Ramos (cell line): ENCODE results near the gene CPLX1.

ENCODE experiments used
- in situ Hi-C: fragments of 300-500 bp; cut with MboI; formaldehyde crosslinking; loops from one replicate; pipeline ENCODE4 v1.14.3; 2022; ENCODE audit warnings: low sequenced_read_pairs; ENCODE audit not compliant: unreplicated experiment

Gene CPLX1

DNA sequence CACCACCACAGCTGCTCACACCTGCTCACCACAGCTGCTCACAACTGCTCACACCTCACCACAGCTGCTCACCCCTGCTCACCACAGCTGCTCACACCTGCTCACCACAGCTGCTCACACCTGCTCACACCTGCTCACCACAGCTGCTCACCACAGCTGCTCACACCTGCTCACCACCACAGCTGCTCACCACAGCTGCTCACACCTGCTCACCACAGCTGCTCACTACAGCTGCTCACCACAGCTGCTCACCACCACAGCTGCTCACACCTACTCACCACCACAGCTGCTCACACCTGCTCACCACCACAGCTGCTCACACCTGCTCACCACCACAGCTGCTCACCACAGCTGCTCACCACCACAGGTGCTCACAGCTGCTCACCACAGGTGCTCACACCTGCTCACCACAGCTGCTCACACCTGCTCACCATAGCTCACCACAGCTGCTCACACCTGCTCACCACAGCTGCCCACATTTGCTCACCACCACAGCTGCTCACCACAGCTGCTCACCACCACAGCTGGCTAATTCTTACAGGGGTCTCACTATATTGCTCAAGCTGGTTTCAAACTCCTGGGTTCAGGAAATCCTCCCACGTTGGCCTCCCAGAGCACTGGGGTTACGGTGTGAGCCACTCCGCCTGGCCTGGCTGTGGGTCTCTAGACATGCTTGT lies 30.4 kb upstream of the CPLX1 start:
- in situ Hi-C loops, result no loop called here

DNA sequence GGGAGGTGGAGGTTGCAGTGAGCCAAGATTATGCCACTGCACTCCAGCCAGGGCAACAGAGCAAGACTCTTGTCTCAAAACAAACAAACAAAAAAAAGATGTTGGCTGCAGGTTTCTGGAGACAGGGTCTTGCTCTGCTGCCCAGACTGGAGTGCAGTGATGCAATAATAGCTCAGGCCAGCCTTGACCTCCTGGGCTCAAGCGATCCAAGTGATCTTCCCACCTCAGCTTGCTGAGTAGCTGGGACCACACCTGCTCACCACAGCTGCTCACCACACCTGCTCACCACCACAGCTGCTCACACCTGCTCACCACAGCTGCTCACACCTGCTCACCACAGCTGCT lies 29.9 kb upstream of the CPLX1 start:
- in situ Hi-C loops, result no loop called here

DNA sequence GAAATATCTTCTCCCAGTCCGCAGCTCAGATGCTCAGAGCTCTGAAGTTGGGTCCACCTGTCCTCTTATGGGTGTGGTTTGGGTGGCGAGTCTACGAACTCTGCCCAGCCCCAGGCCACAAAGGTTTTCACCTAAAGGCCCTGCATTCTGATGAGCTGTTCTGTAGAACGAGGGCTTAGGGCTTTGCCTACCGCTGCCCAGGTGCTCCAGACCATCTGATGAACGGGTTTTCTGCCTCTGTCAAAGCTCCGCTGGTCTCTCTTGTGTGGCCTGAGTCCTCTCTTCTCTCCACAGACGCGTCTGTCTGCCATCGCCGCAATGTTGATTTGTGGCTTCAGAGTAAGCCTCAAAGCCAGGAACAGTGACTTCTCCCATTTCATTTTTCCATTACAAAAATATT lies 28.4 kb upstream of the CPLX1 start:
- in situ Hi-C loops, result no loop called here

DNA sequence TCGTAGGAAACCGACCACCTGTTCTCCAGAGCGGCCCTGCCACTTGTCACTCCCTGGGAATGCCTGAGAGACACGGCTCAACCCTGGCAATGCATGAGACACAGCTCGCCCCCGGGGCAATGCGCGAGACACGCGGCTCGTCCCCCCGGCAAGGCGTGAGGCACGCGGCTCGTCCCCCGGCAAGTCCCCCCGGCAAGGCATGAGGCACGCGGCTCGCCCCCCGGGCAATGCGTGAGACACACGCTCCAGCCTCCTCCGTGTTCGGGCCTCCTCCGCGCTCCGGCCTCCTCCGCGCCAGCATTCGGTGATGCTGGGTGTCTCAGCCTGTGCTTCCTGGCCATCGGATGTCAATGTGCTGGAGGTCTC lies 27.5 kb upstream of the CPLX1 start:
- in situ Hi-C loops, result no loop called here

DNA sequence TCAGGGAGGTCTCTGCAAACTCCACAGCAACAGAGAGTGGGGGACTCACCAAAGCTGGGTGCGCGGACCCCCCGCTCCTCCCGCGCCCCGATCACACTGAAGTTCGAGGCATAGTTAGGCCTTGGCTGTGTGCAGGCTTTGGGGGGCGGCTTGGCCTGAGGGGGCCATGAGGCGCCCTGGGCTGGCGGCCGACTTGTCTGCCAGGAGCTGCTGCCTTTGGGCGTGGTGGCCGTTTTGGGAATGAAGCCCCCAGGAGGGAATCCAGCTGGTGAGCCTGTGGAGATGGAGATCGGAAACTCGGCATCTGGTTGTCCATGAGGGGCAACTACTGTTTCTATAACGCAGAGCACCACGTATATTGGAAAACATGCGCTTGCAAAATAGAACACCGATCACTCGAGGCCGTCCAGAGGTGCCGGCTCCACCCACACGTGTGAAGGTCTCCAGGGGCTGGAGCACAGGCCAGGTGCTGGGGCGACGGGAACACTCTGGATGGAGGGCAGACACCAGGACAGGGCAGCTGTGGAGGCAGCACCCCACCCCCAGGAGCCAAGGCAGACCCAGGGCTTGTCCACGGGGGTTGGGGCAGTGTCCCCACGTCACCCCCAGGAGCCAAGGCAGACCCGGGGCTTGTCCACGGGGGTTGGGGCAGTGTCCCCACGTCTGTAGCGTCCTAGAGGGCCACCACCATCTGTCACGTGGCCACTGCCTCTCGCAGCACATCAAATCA lies 25.9 kb upstream of the CPLX1 start:
- in situ Hi-C loops, result no loop called here

DNA sequence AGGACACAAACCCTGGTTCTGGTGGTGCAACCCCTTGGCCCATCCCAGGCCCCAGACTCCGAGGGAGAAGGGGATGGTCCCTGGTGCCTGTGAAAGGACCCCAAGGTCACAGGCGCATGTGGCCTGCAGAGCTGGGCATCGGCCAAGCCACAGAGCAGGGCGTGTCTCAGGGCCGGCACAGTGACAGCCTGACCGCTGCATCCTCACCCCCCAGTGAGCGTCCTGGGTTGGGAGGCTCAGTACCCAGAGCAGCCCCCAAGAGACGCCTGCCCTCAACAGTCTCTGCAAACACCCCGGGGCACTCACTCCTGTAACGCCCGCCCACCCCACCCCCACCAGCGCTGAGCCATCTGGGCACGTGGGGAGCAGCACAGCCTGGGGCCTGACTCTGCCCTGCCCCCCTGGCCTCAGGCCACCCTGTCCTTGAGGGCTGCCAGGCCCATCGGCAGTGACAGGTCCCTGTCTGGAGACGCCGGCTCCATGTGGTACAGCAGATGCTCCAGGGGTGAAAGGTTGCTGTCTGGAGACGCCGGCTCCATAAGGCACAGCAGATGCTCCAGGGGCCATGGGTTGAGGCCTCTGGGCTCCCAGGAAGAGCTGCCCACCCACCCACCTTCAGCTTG lies 24.5 kb upstream of the CPLX1 start:
- in situ Hi-C loops, result no loop called here

DNA sequence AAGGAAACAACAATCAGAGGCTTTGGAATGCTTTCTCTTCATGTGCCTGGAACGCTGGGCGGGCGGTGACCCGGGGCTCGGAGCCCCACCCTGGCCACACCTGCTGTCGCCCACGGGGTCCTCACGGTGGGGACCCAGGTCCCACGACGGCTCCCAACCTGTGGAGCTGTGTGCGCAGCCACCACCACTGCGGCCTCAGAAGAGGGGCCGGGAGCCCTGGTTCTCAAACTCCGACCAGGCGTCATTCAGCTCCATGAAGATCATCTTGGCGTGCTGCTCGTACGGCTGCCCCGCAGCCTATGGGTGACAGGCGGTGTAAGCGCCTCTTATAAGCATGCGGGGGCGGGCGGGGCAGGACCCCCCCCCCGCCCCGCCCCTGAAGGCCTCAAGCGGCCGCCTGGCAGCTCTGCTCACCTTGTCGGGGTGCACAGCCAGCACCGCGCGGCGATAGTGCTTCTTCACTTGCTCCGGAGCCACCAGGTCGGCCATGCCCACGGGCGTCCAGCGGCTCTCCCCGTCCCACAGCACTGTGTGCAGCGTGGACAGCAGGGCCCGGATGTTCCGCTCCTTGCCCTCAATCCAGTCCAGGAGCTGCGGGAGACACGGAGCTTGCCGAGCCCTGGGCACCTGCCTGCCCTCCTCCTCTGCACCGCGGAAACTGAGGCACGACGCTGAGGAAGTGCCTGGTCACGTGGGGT lies 23.7 kb upstream of the CPLX1 start:
- in situ Hi-C loops, result no loop called here

DNA sequence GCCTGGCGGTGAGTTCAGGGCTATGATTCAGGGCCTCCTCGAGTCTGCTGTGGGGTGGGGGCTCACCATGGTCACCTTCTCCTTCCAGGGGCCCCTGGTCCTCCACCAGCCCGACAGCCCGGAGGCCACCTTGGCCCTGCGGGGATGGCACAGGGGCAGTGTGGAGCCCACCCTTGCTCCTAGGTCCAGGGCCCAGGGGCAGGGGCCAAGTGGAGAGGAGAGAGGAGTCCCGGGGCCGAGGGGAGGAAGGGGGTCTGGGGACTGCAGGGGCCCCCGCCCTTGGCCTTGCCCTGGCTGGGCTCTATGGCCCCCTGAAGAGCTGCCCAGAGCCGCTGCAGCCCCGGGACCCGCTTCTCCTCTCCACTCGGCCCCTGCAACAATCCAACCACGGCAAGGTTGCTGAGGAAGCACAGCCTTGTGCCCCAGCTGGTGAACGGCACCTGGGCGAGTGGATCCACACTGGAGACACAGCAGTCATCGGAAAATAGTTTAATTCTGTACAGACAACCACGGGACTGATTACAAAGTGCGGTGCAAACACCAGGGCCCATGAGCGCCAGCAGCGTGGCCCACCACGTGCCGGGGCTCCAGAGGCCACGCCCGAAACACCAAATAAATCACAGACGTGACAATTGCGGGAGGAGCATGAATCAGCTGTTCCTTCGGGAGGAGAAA lies 23.0 kb upstream of the CPLX1 start:
- in situ Hi-C loops, result no loop called here

DNA sequence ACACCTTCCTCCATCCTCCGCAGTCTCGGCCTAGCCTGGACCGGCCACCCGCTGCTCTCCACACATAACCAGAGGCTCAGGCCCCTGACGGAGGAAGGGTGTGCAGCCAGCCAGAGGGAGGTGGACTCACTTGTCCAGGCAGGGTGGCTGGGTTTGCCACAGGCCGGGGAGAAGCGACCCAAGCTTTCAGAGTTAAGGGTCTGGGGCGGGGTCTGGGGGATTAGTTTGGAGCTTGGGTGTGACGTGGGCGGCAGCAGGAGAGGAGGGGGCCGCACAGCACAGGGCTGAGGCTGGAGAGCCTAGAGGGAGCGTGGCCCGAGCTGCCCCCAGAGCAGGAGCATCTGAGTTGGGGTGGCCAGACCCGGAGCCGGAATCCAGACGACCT lies 22.4 kb upstream of the CPLX1 start:
- in situ Hi-C loops, result no loop called here

DNA sequence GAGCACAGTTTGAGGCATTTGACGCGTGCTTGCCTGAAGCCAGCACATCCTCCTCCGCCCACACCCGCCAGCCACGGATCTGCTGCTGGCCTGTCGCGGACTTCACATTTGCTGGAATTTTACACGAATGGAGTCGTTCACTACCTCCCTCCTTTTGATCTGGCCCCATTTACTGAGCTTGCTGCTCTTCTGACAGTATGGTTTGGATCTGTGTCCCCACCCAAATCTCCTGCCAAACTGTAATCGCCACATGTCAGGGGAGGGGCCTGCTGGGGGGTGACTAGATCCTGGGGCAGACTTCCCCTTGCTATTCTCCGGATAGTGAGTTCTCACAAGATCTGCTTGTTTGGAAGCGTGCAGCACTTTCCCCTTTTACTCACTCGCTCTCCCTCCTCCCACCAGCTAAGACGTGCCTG lies 19.9 kb upstream of the CPLX1 start:
- in situ Hi-C loops, result no loop called here

DNA sequence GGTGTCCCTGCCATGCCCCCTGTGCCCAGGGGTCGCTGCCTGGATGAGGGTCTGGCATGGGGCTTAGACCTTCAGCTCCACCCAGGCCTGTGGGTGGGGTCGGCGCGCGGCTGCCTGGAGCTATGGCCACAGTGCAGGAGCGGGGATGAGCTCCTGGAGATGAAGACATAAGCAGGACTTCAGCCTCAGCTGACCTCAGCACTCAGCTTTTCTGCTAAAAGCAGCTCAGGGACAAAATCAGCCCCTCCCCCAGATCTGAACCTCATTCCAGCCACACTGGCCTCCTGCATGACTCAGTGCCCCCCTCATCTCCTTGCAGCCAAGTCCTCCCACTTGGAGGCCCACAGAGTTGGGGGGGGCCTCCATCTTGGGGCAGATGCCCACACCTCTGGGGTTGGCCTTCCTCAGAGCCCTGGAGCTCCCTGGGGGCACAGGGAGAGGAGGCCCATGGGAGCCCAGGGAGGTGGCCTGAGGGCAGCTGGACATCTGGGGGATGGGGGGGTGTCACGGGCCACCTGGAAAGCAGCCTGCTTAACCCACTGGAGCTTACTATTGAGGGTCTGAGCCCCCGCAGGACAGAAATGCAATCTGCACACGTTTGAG lies 19.4 kb upstream of the CPLX1 start:
- in situ Hi-C loops, result no loop called here

DNA sequence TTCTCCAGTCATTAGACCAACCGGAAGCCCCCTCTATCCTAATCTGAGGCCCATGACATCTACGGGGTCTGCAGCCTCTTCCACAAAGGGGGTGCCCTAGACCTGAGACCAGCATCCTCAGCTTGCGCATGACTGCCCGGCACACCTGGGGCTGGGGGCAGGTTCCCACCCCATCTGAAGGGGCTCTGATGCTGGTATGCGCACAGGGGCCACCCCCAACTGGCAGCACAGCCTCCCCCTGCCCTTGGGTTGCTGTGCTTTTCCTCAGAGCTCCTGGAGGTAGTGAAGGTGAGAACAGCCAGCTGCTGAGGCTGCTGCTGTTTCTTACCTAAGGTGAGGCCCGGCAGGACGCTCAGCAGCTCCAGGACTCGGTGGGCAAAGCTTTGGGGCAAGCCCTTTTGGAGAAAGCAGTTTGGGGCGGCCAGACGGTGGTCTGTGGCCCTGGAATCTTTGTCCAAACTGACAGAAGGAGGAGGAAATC lies 18.9 kb upstream of the CPLX1 start:
- in situ Hi-C loops, result no loop called here

DNA sequence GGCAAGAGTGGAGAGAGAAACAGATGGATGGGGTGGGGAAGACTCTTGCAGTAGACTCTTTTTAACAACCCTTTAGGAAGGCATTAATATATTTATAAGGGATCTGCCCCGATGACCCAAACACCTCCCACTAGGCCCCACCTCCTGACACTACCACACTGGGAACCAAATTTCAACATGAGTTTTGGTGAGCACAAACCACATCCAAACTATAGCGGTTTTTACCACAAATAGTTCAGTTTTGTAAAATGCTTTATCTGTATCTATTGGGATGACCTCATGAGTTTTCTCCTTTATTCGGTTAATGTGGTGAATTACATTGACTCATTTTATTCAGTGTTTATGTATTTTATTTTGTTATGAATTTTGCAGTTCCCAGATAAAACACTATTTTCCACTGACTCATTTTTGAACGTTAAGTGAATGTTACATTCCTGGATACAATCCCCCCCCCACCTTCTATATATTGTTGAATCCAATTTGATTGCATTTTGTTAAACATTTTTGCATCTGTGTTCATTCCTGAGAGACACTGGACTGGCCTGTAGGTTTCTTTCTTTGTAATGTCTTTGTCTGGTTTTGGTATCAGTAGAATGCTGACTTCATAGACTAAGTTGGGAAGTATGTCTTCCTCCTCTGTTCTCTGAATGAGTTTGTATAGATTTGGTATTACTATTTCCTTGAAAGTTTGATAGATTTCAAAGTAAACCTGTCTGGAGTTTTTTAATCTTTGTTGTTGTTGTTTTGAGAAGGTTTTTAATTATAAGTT lies 13.9 kb upstream of the CPLX1 start:
- in situ Hi-C loops, result no loop called here

DNA sequence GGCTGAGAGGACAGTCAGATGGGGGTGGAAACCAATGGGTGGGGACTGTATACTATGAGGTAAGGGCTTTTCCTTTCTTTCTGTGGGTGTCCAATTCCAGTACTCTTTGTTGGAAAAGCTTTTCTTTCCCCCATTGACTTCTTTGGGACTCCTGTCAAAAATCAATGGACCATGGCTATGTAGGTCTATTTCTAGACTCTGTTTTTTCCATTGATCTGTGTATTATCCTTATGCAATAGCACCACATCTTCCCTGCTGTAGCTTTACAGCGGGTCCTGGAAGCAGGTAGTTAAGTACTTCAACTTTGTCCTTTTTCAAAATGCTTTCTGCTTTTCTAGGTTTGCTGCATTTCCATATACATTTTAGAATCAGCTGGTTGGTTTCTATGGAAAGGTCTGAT lies 11.8 kb upstream of the CPLX1 start:
- in situ Hi-C loops, result no loop called here

DNA sequence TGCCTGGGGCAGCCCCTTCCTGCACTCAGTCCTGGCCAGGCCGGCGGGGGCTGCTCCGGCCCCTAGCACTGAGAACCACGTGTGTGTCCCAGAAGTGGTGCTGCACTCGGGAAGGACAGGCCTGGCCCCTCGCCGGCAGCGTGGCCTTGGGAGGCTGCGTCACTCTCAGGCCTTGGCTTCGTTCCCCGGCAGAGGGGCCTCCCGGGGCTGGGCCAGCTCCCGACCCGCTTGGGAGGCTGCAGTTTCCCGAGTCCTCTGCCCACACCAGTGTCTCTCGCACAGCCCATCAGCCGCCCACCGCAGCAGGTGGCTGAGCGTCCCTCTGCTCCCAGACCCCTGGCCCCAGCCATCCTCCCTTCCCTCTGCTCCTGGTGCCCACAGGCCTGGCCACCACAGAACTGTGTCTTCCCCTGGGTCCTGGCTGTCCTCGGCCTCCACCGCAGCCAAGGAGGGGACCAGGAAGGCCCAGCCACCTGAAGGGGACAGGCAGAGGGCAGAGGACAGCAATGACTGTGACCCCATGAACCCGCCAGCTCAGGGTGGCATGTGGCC lies 10.9 kb upstream of the CPLX1 start:
- in situ Hi-C loops, result no loop called here

DNA sequence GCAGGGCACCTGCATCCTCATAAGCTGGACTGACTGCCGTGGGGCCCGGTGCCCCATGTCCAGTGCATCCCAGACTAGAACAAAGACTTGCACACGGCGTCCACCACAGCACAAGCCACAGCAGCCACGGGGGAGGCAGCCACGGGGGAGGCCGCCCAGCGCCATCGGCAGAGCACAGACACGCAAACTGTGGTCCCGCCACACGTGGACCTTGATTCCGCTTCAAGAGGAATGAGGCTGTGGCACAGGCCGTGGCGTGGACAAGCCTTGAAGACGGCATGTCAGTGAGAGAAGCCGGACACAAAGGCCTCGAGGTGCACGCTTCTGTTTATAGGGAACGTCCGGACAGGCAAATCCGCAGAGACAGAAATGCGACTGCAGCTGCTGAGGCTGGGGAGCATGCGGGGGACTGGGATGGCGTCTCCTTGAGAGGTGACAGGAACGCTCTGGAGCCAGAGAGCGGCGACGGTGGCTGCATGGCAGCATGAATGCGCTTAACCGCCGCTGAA lies 10.1 kb upstream of the CPLX1 start:
- in situ Hi-C loops, result no loop called here

DNA sequence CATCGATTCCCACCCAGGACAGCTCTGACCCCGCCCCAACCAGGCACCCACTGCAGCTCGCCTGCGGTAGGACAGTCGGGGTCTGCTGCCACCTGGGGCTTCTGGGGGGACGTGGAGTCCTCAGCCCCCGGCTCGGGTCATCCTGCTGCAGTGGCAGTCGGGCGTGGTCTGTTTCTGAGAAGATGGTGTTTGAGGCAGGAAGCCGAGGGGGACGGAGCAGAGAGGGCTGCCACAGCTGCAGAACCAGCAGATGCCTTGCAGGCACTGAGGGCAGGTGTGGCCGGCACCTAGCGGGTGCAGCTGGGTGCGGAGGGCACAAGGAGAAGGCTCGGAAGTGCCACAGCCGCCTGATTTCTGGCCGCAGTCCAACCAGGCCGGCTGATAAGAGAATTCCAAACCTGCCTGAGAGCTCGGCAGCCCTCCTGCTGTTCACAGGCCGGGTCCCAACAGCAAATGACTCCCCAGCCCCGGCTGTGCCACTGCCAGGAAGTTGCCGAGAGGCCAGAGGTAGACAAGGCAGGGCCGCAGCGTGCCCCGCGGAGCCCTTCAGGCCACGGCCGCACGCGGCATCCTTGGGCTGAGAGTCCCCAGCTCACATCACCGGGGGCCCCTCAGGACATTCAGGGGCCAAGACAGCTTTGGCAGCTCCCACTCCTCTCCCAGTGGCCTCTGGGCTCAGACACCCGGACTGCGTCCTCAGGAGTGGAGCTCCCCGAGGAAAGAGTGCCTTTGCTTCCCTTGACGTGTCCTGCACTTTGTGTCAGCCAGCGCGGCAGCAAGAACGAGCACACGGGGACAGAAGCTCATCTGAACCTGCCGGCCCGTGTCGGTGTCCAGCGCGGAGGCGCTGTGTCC lies 9.4 kb upstream of the CPLX1 start:
- in situ Hi-C loops, result no loop called here
